Neutrophil (primary cell): Measurements from ENCODE around the gene AMPD2.

Source experiments
- H3K27ac ChIP-seq: fragments of 200-600 bp; sonication (generic); 2 replicates; pipeline ENCODE4 v1.5.1; 2016; ENCODE audit warnings: mild to moderate bottlenecking, moderate library complexity
- H3K27me3 ChIP-seq: fragments of 200-600 bp; sonication (generic); 2 replicates; pipeline ENCODE4 v1.6.0; 2016; ENCODE audit warnings: mild to moderate bottlenecking
- H3K36me3 ChIP-seq: fragments of 200-600 bp; sonication (generic); 2 replicates; pipeline ENCODE4 v1.5.1; 2017
- H3K4me1 ChIP-seq, 2 experiments: fragments of 200-600 bp in 1 of 2; sonication (generic) in 1 of 2; 1 replicate in 1 of 2; 2 replicates in 1 of 2; pipeline versions ENCODE4 v1.5.1 to v1.6.1; 2013 to 2016; ENCODE audit warnings: low read depth in 1 of 2, low read length in 1 of 2, mild to moderate bottlenecking in 1 of 2, moderate library complexity in 1 of 2; ENCODE audit not compliant: control insufficient read depth in 1 of 2, insufficient read depth in 1 of 2
- H3K4me3 ChIP-seq, 2 experiments: fragments of 200-600 bp in 1 of 2; sonication (generic) in 1 of 2; 1 replicate in 1 of 2; 2 replicates in 1 of 2; pipeline ENCODE4 v1.5.1; 2013 to 2016; ENCODE audit warnings: low read depth in 1 of 2, low read length in 1 of 2, mild to moderate bottlenecking in 1 of 2, moderate library complexity in 1 of 2
- H3K9me3 ChIP-seq: fragments of 200-600 bp; sonication (generic); 2 replicates; pipeline ENCODE4 v1.5.1; 2016
- CTCF ChIP-seq: fragments of 200-600 bp; sonication (generic); IDR thresholded peaks from 2 replicates; pipeline ENCODE4 v1.5.1; 2016; ENCODE audit warnings: antibody characterized with exemption

The AMPD2 gene

GRCh38 chr1:109629372-109630030, 9.9 kb downstream of the AMPD2 start:
- Histone ChIP-seq H3K36me3 (peaks cover 86% of the 10 kb centered on the region), H3K4me1 (peaks cover 3 to 10% of the 10 kb centered on the region in 2 experiments), H3K9me3 (no peaks in the 10 kb centered on the region), H3K27me3 (no peaks in the 10 kb centered on the region), H3K4me3 (no peak overlapping the region), H3K27ac (peak overlapping the region; percentile 50)
- TF ChIP-seq CTCF: no peak

GRCh38 chr1:109630081-109630897, 10.7 kb downstream of the AMPD2 start:
- H3K9me3 ChIP-seq: no peaks in the 10 kb centered on the region
- H3K4me3 ChIP-seq: no peak overlapping the region
- no peaks in the 10 kb centered on the region for H3K27me3 ChIP-seq
- peaks cover 0 to 4% of the 10 kb centered on the region in 2 experiments for H3K4me1 ChIP-seq
- H3K36me3 ChIP-seq: peaks cover 78% of the 10 kb centered on the region
- H3K27ac ChIP-seq: peak overlapping the region; percentile 50
- TF ChIP-seq CTCF: peak; percentile 59

- Histone ChIP-seq H3K36me3 (peaks cover 71% of the 10 kb centered on the region), H3K9me3 (no peaks in the 10 kb centered on the region), H3K4me1 (peaks cover 0 to 4% of the 10 kb centered on the region in 2 experiments), H3K27me3 (no peaks in the 10 kb centered on the region), H3K4me3 (no peak overlapping the region), H3K27ac (no peak overlapping the region)
- no peak for TF ChIP-seq CTCF
Measured at GRCh38 chr1:109630898-109631512, 11.4 kb downstream of the AMPD2 start.

GRCh38 chr1:109631513-109632505, 12.2 kb downstream of the AMPD2 start:
- no peak for TF ChIP-seq CTCF
- H3K27ac ChIP-seq: no peak overlapping the region
- H3K9me3 ChIP-seq: no peaks in the 10 kb centered on the region
- no peak overlapping the region for H3K4me3 ChIP-seq
- H3K27me3 ChIP-seq: peaks cover 5% of the 10 kb centered on the region
- peaks cover 0 to 4% of the 10 kb centered on the region in 2 experiments for H3K4me1 ChIP-seq
- peaks cover 63% of the 10 kb centered on the region for H3K36me3 ChIP-seq
